AG10803 (cell line): ENCODE measurements around the gene BACE2.

ENCODE experiments used
- DNase-seq: peaks from one replicate; pipeline ENCODE4 v3.0.0; 2010; ENCODE audit warnings: low read depth
- H3K4me3 ChIP-seq: 2 replicates; pipeline ENCODE4 v1.5.1; 2011; ENCODE audit warnings: mild to moderate bottlenecking, low read length, control low read depth
- TF ChIP-seq, protein P1 (sequence below): conservative IDR thresholded peaks from 2 replicates; pipeline ENCODE4 v1.5.1; 2011; ENCODE audit warnings: mild to moderate bottlenecking, low read length, control low read depth, inconsistent platforms

Gene BACE2

DNA sequence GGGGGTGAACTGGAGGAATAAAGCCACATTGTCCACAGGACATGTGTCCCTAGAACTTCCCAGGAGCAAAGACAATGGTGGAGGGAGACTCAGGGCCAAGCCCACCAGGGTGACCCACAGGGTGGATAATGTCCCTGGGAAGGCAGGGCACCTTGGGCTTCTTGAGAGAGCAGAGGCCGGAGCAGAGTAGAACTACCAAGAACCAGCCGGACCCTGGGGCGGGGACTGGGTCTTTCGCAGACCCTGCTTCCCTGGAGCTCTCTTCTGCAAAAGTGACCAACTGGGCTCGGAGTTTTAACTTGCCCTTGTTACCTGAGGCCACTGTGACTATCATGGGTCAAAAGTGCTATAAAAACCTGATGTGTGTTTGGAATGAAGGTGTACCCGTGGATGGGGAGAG, 147.8 kb downstream of the BACE2 start:
- H3K4me3 ChIP-seq = no peak overlapping the region
- DNase-seq = no peak
- TF ChIP-seq, protein P1, sequence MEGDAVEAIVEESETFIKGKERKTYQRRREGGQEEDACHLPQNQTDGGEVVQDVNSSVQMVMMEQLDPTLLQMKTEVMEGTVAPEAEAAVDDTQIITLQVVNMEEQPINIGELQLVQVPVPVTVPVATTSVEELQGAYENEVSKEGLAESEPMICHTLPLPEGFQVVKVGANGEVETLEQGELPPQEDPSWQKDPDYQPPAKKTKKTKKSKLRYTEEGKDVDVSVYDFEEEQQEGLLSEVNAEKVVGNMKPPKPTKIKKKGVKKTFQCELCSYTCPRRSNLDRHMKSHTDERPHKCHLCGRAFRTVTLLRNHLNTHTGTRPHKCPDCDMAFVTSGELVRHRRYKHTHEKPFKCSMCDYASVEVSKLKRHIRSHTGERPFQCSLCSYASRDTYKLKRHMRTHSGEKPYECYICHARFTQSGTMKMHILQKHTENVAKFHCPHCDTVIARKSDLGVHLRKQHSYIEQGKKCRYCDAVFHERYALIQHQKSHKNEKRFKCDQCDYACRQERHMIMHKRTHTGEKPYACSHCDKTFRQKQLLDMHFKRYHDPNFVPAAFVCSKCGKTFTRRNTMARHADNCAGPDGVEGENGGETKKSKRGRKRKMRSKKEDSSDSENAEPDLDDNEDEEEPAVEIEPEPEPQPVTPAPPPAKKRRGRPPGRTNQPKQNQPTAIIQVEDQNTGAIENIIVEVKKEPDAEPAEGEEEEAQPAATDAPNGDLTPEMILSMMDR = no peak

DNA sequence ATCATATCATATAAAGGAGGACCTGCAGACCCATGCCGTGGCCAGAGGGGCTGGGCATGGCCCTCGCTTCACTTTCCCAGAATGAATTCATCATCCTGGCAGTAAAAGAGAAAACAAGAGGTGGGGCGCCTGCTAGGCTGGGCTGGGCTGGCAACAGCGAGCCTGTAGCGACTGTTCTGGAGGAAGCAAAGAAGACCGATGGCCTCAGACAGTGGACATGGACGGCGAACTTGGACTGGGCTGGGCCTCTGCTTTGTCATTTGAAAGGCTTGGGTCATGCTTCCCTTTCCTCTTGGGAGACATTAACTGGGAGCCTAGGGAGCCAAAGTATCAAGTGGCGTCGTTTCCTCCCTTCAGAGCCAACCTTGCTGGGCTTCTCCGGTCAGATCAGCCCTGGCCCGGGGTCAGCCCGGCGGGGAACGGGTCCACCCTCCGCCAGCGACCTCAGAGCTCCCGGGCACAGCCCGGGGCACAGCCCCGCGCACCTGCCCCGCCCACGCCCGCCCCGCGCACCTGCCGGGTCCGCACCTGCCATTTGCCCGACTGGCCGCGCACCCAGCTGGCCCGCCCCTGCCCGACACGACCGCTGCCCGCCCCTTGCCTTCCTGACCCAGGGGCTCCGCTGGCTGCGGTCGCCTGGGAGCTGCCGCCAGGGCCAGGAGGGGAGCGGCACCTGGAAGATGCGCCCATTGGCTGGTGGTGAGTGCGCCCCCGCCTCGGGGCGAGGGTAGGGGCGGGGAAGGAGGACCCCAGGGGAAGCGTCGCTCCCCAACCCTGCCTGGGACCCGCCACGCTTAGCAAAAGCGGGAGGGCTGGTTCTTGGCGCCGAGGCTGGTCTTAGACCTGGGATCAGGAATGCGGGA, 148.5 kb downstream of the BACE2 start, which contains the start of gene FAM3B:
Gene FAM3B, plus strand, starts transcription at position 602 of the 863 bp plus-strand sequence. Its CDS starts 79 bp downstream, at position 681.
- TF ChIP-seq, protein P1 = no peak
- no peak within 1 kb of the TSS for H3K4me3 ChIP-seq
- DNase-seq = no peak

DNA sequence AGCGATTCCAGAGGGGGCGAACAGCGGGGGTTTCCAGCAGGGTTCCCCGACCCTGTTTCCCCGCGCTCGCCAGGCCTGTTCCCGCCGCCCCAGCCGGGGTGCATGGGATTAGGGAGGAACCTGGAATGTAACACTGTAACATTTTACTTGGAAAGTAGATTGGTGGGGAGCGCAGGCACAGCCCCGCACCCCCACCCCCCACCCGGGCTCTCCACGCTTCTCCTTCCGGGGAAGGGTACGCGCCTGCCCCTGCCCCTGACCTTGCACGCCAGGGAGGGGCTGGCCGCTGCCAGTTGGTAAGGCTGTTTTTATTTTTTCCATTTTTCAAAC, 149.1 kb downstream of the BACE2 start:
- no peak overlapping the region for H3K4me3 ChIP-seq
- TF ChIP-seq, protein P1 = no peak
- DNase-seq = no peak

DNA sequence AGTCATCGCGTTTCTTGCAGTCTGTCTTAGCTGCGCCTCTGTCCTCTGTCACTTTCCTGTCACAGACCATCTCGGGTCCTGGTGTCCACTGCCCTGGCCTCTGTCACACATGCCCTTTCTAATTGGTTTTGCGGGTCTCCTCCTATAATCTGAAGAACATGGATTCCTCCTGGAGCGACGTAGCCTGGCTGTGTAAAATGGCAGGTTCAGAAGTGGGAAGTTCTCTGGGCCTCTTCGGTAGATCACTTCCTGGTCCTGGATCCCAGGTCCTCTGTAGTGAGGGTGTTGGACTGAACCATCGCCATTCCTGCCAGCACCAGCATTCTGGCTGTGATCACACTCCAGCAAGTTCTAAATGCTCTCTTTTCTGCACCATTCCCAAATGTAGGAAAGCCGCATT, 149.5 kb downstream of the BACE2 start:
- DNase-seq = no peak
- TF ChIP-seq, protein P1 = no peak
- H3K4me3 ChIP-seq = no peak overlapping the region

DNA sequence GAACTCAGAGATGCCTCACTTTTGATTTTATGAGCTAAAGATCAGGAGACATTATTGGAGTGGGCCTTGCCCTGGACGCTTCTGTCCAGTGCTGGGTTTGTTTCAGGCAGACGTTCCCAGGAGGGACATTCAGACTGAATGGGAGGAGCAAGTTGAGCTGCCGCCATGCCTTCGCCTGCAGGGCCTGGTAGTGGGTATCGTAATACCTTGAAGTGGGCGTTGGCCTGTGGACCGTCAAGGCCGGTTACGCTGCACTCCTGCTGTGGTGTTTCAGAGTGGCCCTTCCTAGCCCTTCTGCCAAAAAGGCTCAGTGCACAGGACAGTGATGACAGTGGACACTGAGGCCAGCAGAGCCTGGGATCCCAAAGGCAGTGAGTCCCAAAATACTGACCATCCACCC, 150.3 kb downstream of the BACE2 start:
- no peak for DNase-seq
- TF ChIP-seq, protein P1 = no peak
- no peak overlapping the region for H3K4me3 ChIP-seq

DNA sequence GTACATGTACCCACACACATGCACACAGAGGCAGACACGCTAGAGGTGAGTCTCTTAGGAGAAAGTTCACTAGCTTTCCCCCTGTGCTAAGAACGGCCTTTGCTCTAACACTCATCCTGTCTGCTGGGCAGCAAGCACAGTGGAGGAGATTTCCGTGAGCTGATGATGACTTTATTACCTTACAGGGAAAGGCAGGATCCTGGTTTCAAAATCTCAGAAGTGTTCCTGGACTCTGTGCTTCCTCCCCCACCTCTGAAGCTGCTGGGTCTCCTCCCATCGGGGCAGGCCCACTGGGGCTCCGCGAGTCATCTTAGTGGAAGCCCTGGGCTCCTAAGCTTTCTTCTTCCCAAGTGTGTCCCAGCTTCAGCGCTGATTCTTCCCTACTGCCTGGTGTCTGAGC, 151.3 kb downstream of the BACE2 start:
- no peak overlapping the region for H3K4me3 ChIP-seq
- no peak for DNase-seq
- TF ChIP-seq, protein P1 = no peak

DNA sequence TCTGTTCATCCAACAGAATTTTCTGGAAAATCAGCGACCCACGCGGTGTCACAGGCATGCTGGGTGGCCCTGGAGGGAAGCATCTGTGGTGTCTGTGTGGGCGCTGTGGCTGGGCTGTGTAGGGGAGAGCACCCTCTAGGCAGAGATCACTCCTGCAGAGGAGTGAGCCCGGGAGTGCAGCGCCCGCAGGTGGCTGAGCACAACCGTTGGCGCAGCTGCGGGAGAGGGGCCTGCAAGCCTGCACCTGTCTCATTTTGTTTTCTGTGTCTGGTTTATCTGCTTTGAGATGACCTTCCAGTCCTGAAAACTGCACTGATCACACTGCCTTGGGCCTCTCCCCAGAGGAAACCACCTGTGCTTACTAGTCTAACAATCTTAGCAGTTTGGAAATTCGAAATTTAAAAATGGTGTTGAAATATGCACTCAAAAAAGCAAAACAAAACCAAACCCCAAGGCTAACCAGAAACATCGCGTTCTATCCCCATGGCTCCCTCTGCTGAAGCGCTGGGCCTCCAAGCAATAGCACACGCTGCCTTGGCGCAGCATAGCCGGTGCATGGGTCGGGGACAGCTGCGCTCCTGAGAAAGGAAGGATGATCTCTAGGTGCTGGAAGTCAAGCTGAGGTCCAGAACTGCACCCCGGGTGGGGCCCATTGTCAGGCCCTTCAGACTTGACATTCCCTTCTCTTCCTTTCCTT, 153.4 kb downstream of the BACE2 start:
- H3K4me3 ChIP-seq = no peak overlapping the region
- TF ChIP-seq, protein P1 = no peak
- no peak for DNase-seq
